Spleen (tissue), 11 donors: ENCODE results near the gene PTPRM. TPM values are rescaled to one million over a fixed set of nuclear protein-coding genes. Genes with fewer than 3 reads are reported as not detected.

ENCODE experiments used
- DNase-seq: peaks from one replicate; pipeline ENCODE4 v3.0.0-alpha.2; 2020
- H3K27ac ChIP-seq, 8 donors: fragments of 200-600 bp; sonication (generic) in 7 of 8; 1 replicate in 4 of 8; 2 replicates in 4 of 8; pipeline versions ENCODE4 v1.5.0 to v1.8.0; 2016 to 2021; ENCODE audit warnings: inconsistent platforms in 4 of 8, mild to moderate bottlenecking in 4 of 8, moderate library complexity in 1 of 8
- H3K27me3 ChIP-seq, 7 donors: fragments of 200-600 bp; sonication (generic) in 6 of 7; replicated peaks in 1 of 7; 1 replicate in 4 of 7; 2 replicates in 3 of 7; pipeline versions ENCODE4 v1.5.0 to v1.8.0; 2016 to 2021; ENCODE audit warnings: inconsistent platforms in 3 of 7, mild to moderate bottlenecking in 1 of 7
- H3K36me3 ChIP-seq, 6 donors: fragments of 200-600 bp; sonication (generic) in 5 of 6; 1 replicate in 4 of 6; 2 replicates in 2 of 6; pipeline versions ENCODE4 v1.5.0 to v1.8.0; 2016 to 2021; ENCODE audit warnings: inconsistent platforms in 2 of 6
- H3K4me1 ChIP-seq, 6 donors: fragments of 200-600 bp; sonication (generic) in 5 of 6; 1 replicate in 3 of 6; 2 replicates in 3 of 6; pipeline versions ENCODE4 v1.5.0 to v1.8.0; 2016 to 2021; ENCODE audit warnings: inconsistent platforms in 3 of 6
- H3K4me3 ChIP-seq, 8 donors: fragments of 200-600 bp; sonication (generic) in 7 of 8; 1 replicate in 4 of 8; 2 replicates in 4 of 8; pipeline versions ENCODE4 v1.5.0 to v1.8.0; 2016 to 2021; ENCODE audit warnings: inconsistent platforms in 4 of 8, mild to moderate bottlenecking in 4 of 8, moderate library complexity in 2 of 8
- H3K9me3 ChIP-seq, 8 donors: fragments of 200-600 bp; sonication (generic) in 7 of 8; 1 replicate in 4 of 8; 2 replicates in 4 of 8; pipeline versions ENCODE4 v1.5.0 to v1.8.0; 2016 to 2021; ENCODE audit warnings: inconsistent platforms in 4 of 8
- POLR2A ChIP-seq, 3 donors: fragments of 450-650 bp; IDR thresholded peaks; one replicate each; pipeline ENCODE4 v1.5.1; 2017; ENCODE audit warnings: antibody characterized with exemption in 3 of 3, mild to moderate bottlenecking in 1 of 3
- POLR2AphosphoS5 ChIP-seq, 3 donors: sonication (generic); formaldehyde crosslinking; IDR thresholded peaks; one replicate each; pipeline ENCODE4 v1.5.1; 2017; ENCODE audit warnings: antibody characterized with exemption in 3 of 3
- WGBS, 5 donors: extraction: QIAGEN DNeasy Blood & Tissue Kit in 3 of 5; methylation state at CpG; one replicate each; pipeline versions ENCODE4 v1.1.5 to v1.1.7; 2013 to 2018; 5-methylcytosine and 5-hydroxymethylcytosine counted together
- intact Hi-C: fragments of 100-400 bp; cut with DNase I; formaldehyde crosslinking; loops from one replicate; pipeline ENCODE4 v1.15.0; 2023; ENCODE audit warnings: low total_unique reads
- polyA plus RNA-seq, 3 donors: library from polyadenylated mRNA; stranded (reverse); fragments of 200-250 nt; gene quantifications; one replicate each; pipeline ENCODE4 v1.2.1, GENCODE V29; 2013
- total RNA-seq, 7 donors: library from RNA; depleted of rRNA in 3 of 7; stranded (reverse); fragments of >200 nt in 3 of 7; fragmentation: NEBNext Ultra II Directional in 4 of 7; extraction: Animal tissue kit (Norgen Biotek cat#: 25700) in 4 of 7; gene quantifications; one replicate each; pipeline versions ENCODE4 v1.1.0 to v1.2.1, GENCODE V29; 2016 to 2021
- TF ChIP-seq, protein P1 (sequence below), 11 experiments: fragments of 200-600 bp in 7 of 11; fragments of 450-650 bp in 4 of 11; sonication (generic) in 4 of 11; IDR thresholded peaks in 8 of 11; conservative IDR thresholded peaks in 3 of 11; 1 replicate in 7 of 11; 2 replicates in 4 of 11; pipeline versions ENCODE4 v1.4.0 to v1.8.0; 2016 to 2021; ENCODE audit warnings: antibody characterized with exemption in 11 of 11, inconsistent platforms in 4 of 11, mild to moderate bottlenecking in 1 of 11
- donor health status: healthy with polysubstance abuse.
- donor health status: DM: no; HTN: no; CAD: no; lungs with moderate emphysema.
- donor health status: DM: no; HTN: no; CAD: no.
- donor health status: Bipolar disorder and iron deficiency.
- donor health status: healthy.
- donor health status: DM: no; HTN: no; CAD: no.
- donor health status: DM: yes; HTN: yes; CAD: no.

Gene PTPRM
- total and polyA plus RNA-seq, 10 donors, result 23.5 to 97.8 (median 62.8) TPM

- Histone ChIP-seq H3K27me3 (no peaks in the 10 kb centered on the region), H3K27ac (no peak overlapping the region), H3K36me3 (no peaks in the 10 kb centered on the region), H3K4me1 (no peaks in the 10 kb centered on the region), H3K9me3 (no peaks in the 10 kb centered on the region), H3K4me3 (no peak overlapping the region)
- TF ChIP-seq POLR2A (IDR thresholded peaks at IDR 0.05) (no peak), POLR2AphosphoS5 (IDR thresholded peaks at IDR 0.05) (no peak)
- TF ChIP-seq, protein P1, sequence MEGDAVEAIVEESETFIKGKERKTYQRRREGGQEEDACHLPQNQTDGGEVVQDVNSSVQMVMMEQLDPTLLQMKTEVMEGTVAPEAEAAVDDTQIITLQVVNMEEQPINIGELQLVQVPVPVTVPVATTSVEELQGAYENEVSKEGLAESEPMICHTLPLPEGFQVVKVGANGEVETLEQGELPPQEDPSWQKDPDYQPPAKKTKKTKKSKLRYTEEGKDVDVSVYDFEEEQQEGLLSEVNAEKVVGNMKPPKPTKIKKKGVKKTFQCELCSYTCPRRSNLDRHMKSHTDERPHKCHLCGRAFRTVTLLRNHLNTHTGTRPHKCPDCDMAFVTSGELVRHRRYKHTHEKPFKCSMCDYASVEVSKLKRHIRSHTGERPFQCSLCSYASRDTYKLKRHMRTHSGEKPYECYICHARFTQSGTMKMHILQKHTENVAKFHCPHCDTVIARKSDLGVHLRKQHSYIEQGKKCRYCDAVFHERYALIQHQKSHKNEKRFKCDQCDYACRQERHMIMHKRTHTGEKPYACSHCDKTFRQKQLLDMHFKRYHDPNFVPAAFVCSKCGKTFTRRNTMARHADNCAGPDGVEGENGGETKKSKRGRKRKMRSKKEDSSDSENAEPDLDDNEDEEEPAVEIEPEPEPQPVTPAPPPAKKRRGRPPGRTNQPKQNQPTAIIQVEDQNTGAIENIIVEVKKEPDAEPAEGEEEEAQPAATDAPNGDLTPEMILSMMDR (IDR thresholded peaks at IDR 0.05 in 8 of 11, conservative IDR thresholded peaks at IDR 0.05 in 3 of 11), result no peak
- intact Hi-C loops, result no loop called here
- 67 to 91% (median 80%) methylated on average over 1 of the region's 1 CpG for WGBS, 5 donors
- DNase-seq, result no peak
Measured at GRCh38 chr18:8041526-8042111, 474.5 kb downstream of the PTPRM start.

- no peak overlapping the region for H3K27ac ChIP-seq
- H3K36me3 ChIP-seq, result no peaks in the 10 kb centered on the region
- TF ChIP-seq, protein P1 (IDR thresholded peaks at IDR 0.05 in 8 of 11, conservative IDR thresholded peaks at IDR 0.05 in 3 of 11), result no peak
- TF ChIP-seq POLR2A (IDR thresholded peaks at IDR 0.05) (no peak), POLR2AphosphoS5 (IDR thresholded peaks at IDR 0.05) (no peak)
- 60 to 82% (median 65%) methylated on average over 4 of the region's 4 CpGs for WGBS, 5 donors
- H3K27me3 ChIP-seq, result no peaks in the 10 kb centered on the region
- H3K4me1 ChIP-seq, result peaks cover 0 to 2% (median 0%) of the 10 kb centered on the region in 6 donors
- no peaks in the 10 kb centered on the region for H3K9me3 ChIP-seq
- intact Hi-C loops, result no loop called here
- no peak for DNase-seq
- no peak overlapping the region for H3K4me3 ChIP-seq
Measured at GRCh38 chr18:8044004-8044403, 476.9 kb downstream of the PTPRM start.

GRCh38 chr18:8045160-8045883 is 478.2 kb downstream of the PTPRM start:
- Histone ChIP-seq H3K9me3 (no peaks in the 10 kb centered on the region), H3K27ac (no peak overlapping the region), H3K27me3 (no peaks in the 10 kb centered on the region), H3K4me3 (no peak overlapping the region), H3K4me1 (peaks cover 0 to 7% (median 0%) of the 10 kb centered on the region in 6 donors), H3K36me3 (no peaks in the 10 kb centered on the region)
- no peak for DNase-seq
- WGBS, 5 donors, result 86 to 93% (median 91%) methylated on average over 8 of the region's 8 CpGs
- intact Hi-C loops, result no loop called here
- TF ChIP-seq, protein P1 (IDR thresholded peaks at IDR 0.05 in 8 of 11, conservative IDR thresholded peaks at IDR 0.05 in 3 of 11), result no peak
- no peak for TF ChIP-seq POLR2AphosphoS5 (IDR thresholded peaks at IDR 0.05)
- TF ChIP-seq POLR2A (IDR thresholded peaks at IDR 0.05), result no peak

- no peaks in the 10 kb centered on the region for H3K27me3 ChIP-seq
- TF ChIP-seq, protein P1 (IDR thresholded peaks at IDR 0.05 in 8 of 11, conservative IDR thresholded peaks at IDR 0.05 in 3 of 11), result no peak
- TF ChIP-seq POLR2A (IDR thresholded peaks at IDR 0.05) (no peak), POLR2AphosphoS5 (IDR thresholded peaks at IDR 0.05) (no peak)
- H3K4me1 ChIP-seq, result peaks cover 0 to 11% (median under 1%) of the 10 kb centered on the region in 6 donors
- no peaks in the 10 kb centered on the region for H3K36me3 ChIP-seq
- H3K27ac ChIP-seq, result no peak overlapping the region
- intact Hi-C loops, result no loop called here
- H3K4me3 ChIP-seq, result no peak overlapping the region
- H3K9me3 ChIP-seq, result no peaks in the 10 kb centered on the region
- no peak for DNase-seq
- WGBS, 5 donors, result 73 to 75% (median 74%) methylated on average over 8 of the region's 8 CpGs
Measured at GRCh38 chr18:8045884-8046281, 478.8 kb downstream of the PTPRM start.
